ENCODE results near the gene EPB41L4A.

Gene EPB41L4A

DNA sequence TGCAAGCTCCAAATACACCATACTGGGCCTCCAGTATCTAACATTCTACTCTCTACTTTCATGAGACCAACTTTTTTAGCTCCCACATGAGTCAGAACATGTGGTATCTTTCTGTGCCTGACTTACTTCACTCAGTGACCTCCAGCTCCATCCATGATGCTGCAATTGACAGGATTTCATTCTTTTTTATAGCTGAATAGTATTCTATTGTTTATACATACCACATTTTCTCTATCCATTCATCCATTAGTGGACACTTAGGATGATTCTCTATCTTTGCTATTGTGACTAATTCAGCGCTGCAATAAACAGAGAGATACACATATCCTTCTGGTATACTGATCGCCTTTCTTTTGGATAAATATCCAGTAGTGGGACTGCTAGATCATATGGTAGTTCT is 68.5 kb downstream of the EPB41L4A start:
- no peak for DNase-seq

DNA sequence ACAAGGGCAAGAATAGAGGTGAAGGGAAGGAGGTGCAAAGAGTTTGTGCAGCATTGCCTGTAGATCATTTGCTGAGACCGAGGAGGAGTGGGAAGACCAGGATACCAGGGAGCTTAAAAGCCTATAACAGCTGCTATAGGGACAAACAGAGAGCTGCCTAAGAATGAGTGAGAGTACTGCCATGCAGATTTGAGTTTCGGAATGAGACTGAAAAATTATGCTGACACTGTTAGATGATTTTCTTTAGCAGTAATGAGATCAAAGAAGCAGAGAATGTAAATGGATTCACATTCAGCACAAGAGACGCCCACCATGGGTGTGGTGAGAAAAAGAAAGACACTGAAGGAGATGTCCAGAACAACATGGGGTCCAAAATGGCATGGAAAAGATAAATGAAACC is 69.7 kb downstream of the EPB41L4A start:
- DNase-seq: no peak

DNA sequence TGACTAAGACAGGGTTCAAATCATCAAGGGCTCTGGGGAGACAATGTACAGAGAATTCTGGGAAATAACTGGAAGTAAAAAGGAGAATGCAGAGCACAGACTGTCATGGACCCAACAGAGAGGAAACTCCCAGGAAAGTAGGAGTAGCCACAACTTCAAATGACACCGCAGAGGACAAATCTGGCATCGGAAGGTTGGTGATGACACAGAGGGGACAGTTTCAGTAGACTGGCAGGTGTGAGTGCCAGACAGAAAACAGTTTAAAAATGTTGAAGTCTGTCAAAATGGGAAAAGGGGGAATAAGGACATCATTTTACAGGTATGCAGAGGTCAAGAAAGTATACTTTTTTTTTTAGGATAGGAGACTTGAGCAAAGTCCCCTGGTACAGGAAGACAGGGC is 70.2 kb downstream of the EPB41L4A start:
- no peak for DNase-seq

DNA sequence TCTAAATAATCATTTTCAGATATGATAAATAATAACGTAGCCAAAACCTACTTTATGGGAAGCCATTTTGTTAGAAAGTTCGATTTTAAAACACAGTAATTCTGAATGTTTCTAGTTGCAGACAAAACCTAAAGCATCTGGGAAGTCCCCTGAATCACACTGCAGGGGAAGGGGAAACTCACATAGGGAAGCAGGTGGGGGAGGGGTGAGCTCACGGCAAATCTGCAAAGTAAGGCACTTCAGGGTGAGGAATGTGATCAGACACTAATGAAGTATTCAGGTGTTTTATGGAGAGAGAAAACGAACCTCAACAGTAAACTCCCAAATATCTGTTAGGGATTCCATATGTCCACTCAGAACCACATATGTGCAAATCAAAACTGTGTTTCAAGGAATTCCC is 70.7 kb downstream of the EPB41L4A start:
- no peak for DNase-seq

DNA sequence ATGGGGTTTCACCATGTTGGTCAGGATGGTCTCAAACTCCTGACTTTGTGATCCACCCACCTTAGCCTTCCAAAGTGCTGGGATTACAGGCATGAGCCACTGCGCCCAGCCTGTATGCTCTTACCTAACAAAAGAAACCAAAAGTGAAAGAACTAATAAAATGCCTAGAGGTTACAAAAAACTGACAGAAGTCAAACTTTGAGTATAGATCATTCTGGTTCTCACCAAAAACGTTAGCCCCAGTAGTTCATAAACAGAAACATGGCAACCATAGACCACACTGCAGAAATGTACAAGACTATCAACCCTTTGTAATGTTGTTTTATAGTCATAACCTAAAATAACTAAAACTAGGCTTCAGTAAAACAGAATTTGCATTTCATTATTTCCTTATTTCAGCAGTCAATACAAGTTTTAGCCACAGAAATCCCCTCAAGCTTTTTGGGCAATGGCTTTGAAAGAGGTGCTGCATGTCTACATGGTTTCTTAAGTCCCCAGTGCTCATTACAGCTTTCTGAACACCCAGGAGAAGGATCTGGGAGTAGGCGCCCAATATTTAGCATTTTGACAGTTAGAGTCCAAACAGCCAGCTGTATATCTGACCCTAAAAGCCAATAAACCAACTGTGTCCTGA is 72.5 kb downstream of the EPB41L4A start:
- no peak for DNase-seq

DNA sequence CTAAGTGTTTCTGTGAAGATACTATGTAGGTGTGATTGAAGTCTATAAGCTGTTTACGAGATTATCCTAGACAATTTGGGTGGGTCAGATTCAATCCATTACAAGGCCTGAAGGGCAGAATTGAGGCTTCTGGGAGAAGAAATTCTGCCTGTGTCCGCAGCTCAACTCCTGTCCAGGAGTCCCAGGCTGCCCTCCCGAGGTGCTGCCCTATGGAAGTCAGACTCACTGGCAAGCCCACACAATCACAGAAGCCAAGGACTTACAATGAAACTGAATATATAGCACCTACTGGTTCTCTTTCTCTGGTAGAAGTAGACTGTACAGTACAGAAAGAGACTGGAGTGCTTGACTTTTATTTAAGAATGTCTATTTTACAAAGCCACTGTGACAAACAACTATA is 74.5 kb downstream of the EPB41L4A start:
- DNase-seq: no peak

DNA sequence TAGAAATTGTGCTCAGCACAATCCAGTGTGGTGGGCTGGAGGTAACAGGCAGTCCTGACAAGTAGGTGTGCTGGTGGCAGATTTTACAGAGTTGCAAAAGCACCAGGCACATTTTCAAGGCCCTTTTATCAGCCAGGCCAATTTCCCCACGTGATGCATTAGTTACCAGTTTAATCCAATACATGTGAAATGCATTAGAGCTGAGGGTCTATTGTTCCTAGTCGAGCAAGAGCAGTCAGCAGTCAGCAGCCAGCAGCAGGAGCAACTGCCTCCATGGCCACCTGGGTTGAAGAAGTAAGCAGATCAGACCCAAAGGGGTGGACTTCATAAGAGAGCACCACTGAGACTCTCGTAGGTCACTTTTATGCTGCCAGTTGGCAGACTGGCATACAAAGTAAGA is 76.7 kb downstream of the EPB41L4A start:
- no peak for DNase-seq

DNA sequence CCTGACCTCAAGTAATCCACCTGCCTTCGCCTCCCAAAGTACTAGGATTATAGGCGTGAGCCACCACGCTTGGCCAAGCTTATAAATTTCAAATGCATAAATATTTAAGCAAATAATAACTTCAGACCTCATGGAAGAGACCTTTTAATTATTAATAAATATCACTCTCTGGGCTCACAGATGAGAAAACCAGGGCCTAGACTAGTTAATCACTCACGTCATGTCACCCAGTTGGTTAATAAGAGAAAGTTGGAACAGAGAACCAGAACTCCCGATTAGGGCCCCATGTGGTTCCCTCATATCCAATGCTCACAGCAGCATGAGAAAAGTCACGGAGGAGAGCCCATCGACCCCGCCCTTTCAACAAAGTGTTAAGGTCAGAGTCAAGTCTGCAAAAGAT is 79.3 kb downstream of the EPB41L4A start:
- DNase-seq: no peak

DNA sequence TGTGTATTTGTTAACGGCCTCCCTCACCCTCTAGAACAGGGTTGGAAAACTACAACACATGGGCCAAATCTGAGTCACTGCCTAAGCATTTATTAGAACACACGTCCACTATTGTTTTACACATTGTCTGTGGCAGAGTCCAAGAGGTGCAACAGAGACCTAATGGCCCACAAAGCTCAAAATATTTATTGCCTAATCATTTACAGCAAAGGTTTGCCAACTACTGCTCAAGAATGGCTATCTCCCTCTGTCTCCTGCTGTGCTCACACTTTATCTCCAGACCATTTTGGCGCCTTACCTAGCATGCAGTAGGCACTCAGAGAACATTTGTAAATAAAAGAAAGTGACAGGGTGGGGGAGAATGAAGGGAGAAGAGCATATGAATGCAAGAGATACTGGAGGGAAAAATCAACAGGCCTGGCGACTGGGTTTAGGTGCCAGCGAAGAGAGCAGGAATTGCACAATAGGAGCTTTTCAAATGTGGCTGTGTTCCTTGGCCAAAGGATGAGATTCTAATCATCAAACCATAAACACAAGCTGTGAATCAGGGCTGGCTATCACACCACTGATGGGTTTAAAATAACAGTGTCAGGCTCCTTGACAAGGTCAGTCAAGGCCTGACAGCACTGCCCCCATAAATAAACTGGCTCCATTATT is 80.3 kb downstream of the EPB41L4A start:
- no peak for DNase-seq

DNA sequence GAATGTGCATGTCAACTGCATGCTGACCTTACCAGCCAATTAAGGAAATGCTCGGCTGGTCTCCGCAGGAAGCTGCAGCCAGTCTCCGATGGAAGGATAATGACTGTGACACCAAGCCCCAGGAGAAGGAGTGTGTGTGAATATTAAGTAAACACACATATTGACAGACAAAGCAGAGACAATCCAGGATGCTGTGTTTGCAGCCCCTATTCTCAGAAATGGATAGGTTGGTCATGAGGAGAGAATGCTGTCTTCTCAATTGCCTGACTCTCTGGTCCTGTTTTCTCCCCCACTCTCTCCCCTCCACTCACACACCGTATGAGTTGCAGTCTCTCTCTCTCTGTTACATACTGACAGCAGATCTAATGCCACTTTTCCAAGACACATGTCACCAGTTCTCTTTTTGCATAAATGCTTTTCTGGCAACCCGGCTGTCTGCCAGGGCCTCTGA is 85.7 kb downstream of the EPB41L4A start:
- no peak for DNase-seq

DNA sequence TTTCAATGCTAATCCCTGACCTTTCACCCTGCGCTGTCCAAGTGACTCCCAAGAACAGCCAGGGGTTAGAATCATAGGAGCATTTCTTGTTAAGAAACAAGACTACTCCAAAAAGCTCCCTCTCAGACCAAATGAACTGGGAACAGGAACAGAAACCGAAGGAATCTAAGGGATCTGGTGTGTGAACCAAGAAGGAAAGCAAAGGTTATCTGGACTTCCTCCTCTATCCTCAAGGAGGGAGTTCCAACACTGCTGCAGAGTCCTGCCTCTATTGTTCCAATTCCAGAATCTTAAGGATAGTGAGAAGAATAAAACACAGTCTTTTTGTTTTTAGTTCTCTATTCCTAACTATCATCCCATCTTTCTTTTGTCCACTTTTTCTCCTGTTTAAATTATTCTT is 87.2 kb downstream of the EPB41L4A start:
- DNase-seq: no peak

DNA sequence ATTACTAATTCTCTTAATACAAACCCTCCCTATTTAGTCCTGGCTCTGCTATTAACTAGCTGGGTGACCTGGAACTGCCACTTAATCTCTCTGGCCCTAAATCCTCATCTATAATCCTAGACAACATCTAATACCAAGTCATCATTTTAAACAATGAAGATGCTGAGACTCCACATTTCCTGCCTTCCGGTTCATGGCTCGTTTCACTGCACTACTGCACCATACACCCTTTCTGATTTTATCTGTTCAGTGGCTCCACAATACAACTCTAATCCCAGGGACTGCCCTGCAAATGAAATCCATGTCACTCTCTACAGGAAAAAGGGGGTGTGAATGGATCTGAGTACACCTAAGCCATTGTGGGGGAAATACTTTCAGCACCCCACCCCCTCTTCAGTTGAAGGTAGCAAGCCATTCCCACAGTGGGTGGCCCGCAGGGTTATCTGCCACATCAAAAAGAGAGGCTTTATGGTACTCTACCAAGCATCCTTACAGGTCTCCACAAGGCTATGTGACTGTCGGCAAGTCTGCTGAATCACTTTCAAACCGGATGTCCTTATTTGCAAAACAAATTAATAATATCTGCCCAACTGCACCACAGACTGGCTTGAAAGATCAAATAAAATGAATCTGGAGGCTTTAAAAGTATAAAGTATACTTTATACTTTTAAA is 89.5 kb downstream of the EPB41L4A start:
- DNase-seq: no peak

DNA sequence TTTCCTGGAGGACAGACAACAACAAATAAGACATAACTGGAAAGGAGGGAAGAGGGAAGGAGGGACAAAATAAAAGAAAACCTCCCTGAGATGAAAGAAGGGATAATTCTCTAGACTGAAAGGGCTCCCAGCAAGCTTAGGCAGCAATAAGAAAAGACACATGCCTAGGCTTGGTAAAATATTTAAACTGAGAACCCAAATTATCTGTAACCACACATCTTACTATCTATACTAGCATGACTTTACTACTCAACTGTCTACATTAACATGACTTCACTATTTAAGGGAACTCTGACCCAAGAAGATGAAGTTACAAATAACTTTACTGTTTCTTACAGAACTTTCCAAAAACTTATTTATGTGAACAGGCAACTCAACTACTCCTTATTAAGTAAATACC is 95.9 kb downstream of the EPB41L4A start:
- DNase-seq: no peak

DNA sequence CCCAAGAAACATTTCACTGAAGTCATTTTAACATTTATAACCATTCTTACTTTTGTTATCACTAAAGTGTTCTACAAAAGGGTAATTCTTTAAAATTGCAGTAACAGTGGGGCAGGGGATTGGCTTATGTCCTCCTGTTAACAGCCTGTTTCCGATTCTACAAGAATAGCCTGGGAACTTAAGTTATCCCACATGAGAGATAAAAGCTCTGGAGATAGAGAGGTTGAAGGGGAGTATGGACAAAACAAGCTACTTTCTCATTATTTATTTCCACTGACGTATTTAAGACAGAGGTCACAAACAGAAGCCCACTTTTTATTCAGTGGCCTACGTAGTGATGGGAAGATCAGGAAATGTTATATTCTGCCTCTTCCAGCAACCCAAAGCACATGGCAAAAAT is 98.7 kb downstream of the EPB41L4A start:
- DNase-seq: no peak

DNA sequence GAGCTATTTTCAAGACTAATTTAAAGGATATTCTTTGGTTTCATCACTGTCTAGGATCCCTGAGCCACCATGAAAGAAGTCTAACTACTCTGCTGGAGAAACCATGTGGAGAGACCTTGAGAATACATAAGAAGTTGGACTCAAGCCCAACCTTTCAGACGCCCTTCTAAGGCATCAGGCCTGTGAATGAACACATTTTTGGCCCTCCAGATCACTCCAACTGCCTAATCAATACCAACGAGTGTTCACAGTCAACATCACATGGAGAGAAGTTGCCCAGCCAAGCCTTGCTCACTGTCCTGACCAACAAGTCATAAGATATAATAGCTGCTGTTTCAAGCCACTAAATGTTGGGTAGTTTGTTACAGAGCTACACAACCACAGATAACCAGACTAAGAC is 100.7 kb downstream of the EPB41L4A start:
- no peak for DNase-seq

DNA sequence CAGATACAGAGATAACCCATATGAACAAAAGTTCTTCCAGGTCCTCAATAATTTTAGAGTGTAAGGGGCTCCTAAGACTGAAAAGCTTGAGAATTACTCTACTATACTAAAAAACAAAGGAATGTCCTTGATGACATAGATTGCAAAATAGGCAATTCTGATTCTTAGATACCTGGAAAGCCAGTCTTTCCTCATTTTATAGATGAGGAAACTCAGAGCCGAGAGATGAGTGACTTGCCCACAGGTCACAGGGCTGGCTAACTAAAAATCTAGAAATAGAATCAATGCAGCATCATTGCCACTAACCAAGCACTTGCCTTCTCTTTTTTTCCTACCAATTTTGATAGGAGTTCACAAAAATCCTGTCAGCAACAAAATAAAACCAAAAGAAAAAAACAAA is 101.2 kb downstream of the EPB41L4A start:
- no peak for DNase-seq

DNA sequence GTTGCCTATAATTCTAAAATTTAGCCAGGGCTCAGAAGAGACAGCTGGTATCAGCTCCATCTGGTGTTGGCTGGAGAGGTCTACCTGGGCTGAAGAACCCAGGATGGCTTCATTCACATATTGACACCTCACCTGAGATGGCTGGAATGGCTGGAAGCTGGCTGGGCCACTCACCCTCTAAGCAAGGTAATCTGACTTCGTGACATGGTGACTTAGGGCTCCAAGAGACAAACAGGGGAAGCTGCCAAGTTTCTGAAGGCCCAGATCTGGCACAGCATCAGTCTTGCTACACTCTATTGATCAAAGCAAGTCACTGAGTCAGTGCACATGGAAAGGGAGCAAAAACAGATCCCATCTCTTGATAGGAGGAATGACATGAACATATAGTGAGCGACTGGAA is 102.3 kb downstream of the EPB41L4A start:
- DNase-seq: no peak

DNA sequence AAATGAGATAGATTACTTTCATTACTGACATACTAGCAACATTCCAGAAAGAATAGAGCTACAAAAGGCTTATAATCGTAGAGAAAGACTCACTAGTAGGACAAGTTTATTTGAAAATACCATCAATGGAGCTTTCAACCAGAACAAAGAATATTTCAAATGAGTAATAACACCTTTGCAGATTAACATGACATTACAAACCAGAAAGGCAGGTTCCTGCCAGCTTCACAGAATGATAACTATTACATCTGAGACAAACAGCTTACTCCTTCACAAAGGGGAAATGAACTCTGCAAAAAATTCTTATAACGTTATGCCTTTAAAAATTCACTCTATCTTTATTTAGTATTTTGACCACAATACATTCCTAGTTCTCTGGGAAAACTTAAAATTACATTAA is 103.1 kb downstream of the EPB41L4A start:
- DNase-seq: no peak

DNA sequence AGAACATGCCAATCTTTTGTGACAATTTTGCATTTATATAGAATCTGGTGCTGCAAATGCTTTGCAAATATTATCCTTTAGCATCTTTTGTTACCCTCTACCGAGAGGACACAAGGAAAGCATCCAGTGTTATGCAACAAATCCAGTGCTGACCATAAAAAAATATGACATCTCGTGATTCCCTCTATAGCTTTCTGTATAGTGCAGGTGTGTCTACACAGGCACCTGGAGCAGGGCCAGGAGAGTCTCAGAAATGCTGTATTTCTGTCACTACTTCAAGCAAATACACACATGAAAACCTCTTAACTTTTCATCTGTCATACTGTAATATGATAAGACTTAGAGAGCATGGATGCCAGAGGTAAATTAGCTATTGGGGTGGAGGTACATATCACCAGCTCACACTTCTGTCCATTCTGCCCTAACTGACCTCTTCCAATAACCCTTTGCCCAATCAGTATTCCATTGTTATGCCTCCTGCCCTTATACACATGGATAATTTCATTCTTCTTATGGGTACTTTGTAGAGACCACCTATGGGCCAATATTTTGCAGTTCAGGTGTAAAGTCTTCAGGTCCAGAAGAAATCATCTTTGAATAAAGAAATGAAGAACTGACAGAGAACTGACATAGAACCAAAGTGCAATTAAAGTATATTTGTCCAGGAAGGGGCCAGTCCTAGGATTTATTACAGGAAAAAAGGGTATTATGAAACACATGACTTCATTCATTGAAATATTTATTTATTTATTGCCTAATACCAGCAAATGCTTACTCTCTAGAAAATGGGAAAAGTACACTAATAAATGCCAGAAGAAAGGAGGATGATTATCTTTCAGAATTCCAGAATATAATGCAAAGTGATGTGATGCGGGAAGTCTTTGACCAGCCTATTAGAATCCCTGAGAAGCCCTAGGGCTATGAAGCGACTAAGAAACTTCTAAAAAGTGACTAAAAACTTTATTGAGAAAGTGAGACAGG is 106.5 kb downstream of the EPB41L4A start:
- DNase-seq: no peak

DNA sequence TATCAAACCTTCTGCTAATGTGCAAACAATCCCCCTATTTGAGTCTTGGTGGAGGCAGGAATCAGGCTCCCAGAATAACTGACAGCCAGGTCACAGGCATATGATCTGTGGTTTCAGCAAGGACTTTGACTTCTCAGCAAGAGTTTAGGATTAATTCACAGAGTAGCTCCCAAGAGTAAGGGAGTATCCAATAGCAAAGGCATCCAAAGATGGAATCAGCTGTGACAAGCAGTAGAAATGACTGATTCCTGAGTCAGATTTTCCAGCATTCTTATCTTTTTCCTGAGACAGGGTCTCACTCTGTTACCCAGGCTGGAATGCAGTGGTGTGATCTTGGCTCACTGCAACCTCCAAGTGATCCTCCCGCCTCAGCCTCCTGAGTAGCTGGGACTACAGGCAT is 108.3 kb downstream of the EPB41L4A start:
- DNase-seq: no peak

DNA sequence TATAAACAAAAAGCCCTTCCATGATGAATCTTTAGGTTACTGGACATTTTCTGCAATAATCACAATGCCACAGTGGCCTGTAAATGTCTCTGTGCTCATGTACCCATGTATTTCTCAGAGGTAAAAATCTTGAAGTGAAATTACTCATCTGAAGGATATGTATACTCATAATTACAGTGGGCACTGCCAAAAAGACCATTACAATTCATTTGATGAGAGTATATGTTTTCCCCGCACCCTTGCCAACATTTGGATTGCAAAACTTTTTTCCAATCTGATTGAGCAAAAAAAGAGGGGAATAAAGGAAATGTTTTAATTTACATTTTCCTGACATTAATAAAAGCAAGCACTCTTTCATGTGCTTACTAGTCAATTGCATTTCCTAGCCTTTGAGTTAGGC is 110.5 kb downstream of the EPB41L4A start:
- no peak for DNase-seq

DNA sequence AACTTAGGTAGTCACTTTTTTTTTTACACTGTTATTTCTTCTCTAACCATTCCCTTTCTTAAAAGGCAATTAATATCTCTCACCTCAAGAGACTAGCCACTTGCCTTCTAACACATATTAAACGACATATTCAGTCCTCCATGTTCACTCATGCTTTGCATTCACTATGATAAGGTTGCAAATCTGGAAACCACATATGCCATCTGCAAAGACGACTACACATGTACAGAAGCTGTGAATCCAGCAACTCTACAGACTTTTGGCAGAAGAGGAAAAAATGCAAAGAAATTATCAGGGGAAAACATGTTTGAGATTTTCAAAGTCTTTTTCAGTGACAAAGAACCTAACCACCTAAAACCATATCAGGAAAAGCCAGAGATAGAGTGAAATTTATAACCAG is 112.1 kb downstream of the EPB41L4A start:
- no peak for DNase-seq

DNA sequence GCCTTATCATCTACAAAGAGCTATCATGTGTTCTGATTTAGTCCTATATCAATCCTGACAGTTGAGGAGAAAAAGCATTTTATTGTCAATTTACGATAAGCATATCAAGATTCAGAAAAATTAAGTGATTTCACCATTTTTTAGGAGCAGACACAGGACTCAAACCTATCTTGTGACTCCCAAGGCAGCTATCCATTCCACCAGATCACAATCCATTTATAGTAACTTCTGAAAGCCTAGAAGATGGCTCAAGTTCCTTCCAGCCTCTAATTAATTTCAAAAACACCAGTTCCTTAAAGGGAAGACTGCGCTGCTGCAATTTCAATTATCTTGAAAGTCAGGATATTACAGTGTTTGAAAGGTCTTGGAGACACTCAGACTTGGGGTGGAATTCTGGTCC is 114.3 kb downstream of the EPB41L4A start:
- DNase-seq: no peak

Data from NCI-H1105 treated with DMSO at 0.1 percent for 48 hours (cell line).